ENCODE measurements around the gene PRKCE.
A peak's percentile ranks its signal among the peaks of the same experiment; 100 is the strongest.

The PRKCE gene

DNA sequence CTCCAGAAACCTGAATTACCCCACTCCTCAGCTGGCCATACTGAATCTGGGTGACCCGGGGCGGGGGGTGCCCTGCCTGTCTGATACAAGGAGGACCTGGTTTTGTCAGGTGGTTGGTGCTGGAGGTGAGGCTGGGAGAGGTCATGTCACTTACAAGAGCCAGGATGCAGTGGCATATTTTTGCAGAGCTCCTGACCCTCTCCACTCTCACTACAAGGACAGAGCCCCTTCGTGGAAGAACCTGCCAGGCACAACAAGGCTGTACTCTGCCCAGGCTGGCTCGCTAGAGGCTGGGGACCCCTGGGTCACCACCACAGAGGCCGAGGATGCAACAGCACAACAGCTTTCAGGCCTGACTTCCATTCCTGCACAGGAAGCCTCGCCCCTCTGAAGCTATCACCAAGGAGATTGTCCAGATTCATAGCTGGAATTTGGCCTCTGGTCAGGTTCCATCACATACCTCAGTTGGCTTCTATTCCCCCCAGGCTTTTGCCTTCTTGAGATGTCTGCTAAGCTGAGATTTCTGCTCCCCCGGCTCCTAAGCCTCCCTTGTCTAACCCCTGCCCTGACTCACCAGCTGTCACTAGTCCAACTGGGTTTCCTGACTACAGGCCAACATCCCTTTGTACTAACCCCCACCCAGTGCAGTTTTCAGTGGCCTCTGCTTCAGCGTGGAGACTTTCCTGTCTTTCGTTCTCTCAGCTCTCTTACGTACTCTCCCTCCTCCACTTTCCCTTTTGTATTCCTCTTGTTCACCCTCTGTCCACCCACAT is 513.2 kb downstream of the PRKCE start:
- DNase-seq (ENCODE audit: low read depth, low spot score) = peak; percentile 88

DNA sequence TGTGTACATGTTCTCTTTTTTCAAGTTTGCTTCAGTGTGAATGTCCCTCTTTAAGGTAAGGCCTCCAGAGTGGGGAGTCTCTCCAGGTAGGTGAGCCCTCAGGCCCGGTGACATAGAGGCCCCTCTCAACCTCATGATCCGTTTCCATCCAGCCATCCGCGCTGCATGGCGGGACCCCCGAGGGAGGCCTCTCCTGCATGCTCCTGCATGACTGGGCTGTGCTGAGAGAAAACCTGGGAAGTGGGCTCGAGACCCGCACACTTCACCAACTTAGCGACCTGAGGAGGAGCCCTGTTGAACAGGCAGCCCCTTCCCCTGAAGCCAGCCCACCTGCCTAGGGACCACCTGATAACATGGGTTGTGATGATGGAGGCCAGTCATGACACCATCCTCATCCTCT is 514.4 kb downstream of the PRKCE start:
- DNase-seq (ENCODE audit: low read depth, low spot score) = no peak

DNA sequence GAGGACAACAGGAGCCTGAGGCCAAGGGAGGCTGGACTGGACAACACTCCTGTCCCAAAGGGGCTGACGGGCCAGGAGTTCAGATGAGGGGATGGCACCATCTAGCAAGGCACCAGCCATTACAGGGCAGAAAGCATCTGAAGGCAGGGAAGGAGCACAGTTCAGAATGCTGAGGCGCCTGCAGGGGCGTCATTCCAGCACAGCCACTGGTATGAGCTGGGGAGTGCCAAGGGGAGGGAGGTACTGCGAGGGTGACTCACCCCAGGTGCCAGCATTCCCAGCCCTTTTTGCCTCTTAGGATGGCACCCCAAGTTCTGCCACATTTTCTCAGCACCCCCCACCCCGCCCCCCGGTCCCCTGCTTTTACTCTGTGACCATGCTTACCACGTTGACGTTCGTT is 515.9 kb downstream of the PRKCE start:
- DNase-seq (ENCODE audit: low read depth, low spot score) = no peak

DNA sequence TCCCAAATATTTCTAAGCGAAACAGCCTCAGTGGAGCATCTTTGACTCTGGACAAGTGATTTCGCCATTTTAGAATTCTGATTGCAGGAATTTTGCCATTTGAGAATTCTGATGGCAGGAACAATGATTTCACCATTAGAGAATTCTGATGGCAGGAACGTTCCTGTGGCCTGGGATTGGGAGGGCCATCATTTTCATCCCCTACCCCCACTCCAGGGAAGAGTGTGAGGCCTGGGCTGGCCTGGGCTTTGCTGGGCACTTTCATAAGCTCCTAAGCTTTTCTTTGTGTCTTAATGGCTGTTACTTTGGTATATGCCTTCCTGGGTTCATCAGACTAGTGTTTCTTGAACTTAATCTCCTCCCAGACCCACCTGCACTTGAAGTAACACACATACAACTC is 516.4 kb downstream of the PRKCE start:
- DNase-seq (ENCODE audit: low read depth, low spot score) = no peak

DNA sequence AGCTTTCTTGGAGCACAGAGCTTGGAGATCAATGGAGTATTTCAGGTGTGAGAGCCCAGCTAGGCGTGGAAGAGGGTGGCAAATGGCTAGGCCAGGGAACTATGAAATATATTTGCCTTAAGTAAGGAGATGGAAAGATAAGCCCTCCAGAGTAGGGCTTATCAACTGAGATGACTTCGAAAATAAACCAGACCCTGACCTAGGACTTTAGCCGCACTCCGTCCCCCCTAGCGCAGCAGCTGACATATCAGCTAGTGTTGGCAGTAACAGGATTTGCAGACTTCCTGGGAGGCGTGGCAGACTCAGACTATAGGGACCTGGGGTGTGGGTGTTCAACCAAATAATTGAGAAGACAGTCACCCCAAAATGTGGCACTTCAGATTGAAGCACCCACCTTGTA is 518.0 kb downstream of the PRKCE start:
- peak; percentile 20 for DNase-seq (ENCODE audit: low read depth, low spot score)

DNA sequence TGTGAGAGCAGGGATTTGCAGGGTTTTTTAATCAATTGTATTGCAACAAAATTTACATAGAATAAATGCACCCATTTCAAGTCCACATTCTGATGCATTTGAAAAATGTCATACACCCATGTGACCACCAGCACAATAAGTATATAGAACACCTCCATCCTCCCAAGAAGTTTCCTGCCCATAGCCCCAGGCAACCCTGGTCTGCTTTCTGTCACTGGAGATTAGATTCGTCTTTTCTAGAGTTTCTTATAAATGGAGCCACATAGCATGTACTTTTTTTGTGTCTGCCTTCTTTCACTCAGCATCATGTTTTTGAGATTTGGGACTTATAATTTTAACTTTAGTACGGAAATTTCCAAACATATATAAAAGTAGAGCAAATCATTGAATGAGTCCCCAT is 518.6 kb downstream of the PRKCE start:
- peak; percentile 45 for DNase-seq (ENCODE audit: low read depth, low spot score)

DNA sequence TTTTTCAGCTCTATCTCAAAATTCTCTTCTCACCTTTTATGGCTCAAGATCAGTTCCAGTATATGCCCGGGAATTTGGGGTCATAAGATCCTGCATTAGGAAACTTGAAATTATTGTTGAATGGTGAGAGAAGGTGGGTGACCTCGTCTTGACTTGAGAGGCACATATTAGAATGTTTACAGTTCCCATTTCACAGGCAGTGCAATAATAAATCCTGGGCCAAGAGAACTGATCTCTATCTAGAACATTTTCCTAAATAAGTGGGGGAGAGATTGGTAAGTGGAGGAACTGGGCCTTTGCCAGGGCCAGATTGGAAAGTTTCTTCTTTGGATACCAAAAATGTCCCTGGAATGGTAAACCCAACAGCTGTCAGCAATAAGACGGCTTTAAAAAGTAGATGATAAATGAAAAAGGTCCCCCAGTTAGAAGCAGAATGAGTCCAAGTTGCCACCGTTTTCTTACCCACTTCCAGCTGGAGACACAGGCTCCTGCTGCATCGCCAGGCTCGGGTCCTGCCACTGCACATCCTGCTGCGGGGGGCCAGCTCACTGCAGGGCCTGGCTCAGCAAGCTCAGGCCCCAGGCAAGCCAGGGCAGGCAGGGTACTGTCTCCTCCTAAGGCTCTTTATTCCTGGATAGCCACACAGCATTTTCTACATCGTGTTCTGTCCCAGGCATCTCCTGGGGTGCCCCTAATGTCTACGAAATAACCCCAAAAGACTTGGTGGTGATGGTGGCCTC is 519.3 kb downstream of the PRKCE start:
- peak; percentile 37 for DNase-seq (ENCODE audit: low read depth, low spot score)

DNA sequence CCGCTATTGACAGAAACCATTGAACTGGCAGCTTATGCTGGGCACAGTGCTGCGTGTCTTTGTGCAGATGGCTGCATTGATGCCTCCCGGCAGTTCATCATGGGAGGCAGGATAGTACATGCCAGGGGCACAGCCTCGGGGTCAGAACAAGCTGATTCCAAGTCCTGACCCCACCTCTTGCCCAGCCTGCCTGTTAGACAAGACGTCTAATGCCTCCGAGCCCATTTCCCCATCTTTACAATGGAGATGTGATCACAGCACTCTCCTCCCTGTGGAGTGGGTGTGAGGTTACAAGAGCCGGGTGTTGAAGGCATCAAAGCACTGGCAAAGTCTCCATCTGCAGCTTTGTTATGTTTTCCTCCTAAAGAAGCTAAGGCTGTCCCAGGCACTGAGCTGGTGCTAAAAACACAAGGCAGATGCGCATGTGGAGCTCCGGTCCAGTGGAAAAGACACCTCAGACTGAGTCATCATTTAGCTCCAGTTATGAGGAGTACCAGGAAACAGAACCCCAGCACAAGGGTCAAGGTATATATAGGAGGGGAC is 520.0 kb downstream of the PRKCE start:
- peak; percentile 63 for DNase-seq (ENCODE audit: low read depth, low spot score)

DNA sequence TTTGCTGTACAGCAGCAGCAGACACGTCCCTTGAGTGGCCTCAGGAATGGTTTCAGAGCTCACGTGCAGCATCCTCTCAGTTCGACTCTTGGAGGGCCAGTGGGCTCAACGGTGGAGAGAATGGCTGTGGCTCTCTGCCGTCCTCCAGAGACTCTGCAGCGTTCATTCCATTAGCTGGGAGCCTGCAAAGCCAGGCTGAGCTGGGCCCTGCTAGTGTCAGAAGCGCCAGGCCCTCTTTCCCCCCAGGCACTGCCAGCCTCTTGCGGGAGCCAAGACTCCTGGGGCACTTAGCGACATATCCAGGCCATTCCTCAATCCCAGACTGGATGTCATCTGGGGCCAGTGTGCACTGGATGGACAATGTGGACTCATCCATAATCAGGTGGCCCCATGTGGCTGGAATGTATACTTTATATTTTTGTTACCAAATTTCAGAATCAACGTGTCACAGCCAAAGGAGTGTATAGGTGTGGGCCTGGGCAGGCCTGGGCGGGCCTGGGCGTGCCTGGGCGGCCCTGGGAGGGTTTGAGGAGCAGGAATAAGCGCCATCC is 520.6 kb downstream of the PRKCE start:
- DNase-seq (ENCODE audit: low read depth, low spot score) = peak; percentile 49

DNA sequence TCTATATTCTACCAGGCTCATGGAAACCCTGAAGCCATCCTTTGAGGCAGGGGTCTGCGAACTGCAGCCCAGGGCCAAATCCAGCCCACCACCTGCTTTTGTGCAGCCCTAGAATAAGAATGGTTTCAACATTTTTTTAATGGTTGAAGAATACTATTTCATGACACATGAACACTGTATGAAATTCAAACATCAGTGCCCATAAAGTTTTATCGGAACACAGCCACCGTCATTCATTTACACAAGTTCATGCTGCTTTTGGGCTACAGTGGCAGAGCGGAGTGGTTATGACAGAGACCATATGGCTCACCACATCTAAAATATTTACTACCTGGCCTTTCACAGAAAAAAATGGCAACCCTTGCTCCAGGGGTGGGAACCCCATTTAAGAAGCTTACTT is 521.6 kb downstream of the PRKCE start:
- no peak for DNase-seq (ENCODE audit: low read depth, low spot score)

DNA sequence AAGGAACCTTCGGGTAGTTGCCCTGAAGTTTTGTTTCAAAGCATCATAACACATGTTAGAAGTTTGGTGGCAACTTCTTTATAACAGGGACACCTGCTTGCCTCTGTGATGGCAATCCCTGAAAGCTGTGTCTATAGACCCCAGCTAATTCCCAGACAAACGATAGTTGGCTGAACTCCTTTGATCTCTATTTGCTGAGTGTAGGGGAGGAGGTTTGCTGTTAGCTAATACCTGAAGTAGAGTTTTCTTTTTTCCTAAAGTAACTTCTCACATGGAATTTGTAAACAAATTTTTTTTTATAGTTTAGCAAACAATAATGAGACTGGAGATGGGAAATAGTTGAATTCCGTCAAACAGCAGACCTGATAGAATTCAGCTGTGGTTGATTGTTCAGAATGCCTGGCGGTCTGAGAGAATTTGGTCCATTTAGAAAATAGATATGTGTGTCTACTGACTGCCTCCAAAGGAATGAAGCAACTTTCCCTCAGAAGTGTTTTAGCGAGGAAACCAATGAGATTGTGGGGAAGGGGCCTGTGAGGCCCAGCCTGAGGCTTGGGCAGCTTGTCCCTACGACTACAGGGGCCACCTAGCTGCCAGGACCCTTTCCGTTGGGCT is 522.3 kb downstream of the PRKCE start:
- no peak for DNase-seq (ENCODE audit: low read depth, low spot score)

DNA sequence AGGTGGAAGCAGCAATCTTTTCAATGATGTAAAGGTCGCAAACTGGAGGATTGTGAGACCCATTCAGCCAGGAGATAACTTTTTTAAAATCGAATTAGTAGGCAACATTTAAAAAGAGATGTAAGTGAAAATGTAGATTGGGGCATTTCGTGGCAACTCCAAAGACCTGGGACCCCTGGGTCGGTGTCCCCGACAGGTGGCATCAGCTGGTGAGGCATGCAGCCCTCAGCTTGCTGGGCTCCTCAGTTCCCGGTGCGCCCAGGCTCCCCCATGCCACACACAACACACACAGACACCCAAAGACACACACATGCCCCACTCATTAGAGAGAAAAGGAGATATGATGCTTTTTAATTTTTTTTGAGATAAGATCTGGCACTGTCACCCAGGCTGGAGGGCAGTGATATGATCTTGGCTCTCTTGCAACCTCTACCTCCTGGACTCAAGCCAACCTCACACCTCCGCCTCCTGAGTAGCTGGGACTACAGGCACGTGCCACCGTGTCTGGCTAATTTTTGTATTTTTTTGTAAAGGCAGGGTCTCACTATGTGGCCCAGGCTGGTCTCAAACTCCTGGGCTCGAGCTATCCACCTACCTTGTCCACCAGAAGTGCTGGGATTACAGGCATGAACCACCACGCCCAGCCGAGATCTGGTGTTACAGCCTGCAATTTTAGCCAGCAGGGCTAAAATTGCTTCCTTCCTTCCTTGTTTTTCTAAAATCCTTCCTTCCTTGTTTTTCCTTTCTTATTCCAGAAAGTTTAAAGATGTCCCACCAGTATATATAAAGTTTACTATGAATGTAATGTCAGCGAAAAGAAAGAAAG is 523.1 kb downstream of the PRKCE start:
- no peak for DNase-seq (ENCODE audit: low read depth, low spot score)

DNA sequence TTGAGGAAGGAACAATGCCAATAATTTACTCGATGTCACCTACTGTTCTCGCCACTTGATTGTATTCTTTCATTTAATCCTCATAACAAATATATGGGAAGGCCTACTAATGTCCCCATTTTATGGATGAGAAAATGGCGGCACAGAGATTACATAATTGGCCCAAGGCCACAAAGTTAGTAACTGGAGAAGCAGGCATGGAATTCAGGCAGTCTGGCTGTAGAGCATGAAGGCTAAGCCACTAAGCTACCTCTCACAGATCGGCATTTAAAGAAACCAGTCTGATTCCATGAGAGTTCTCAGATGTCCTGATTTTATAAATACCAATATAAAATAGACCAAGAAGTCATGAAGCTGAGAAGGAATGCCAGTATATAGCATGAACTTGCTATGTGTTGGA is 523.9 kb downstream of the PRKCE start:
- DNase-seq (ENCODE audit: low read depth, low spot score) = no peak

DNA sequence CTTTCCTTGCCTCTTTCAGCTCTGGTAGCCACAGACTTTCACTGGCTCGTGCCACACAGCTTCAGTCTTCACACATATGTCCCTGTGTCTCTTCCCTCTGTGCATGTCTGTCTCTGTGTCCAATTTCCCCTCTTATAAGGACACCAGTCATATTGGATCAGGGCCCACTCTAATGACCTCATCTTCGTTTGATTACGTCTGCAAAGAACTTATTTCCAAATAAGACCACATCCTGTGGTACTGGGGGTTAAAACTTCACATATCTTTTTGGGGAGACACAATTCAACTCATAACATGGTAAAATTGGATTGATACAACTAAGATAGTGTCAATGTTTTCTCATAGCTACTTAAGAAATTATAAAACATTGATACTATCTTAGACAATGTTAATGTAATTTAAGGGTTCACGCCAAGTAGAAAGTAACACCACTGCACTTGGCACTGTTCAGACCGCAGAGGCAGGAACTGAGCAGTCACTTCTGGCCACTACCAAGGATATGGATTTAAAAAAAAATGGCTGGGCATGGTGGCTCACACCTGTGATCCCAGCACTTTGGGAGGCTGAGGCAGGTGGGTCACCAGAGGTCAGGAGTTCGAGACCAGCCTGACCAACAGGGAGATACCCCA is 526.1 kb downstream of the PRKCE start:
- DNase-seq (ENCODE audit: low read depth, low spot score) = no peak

DNA sequence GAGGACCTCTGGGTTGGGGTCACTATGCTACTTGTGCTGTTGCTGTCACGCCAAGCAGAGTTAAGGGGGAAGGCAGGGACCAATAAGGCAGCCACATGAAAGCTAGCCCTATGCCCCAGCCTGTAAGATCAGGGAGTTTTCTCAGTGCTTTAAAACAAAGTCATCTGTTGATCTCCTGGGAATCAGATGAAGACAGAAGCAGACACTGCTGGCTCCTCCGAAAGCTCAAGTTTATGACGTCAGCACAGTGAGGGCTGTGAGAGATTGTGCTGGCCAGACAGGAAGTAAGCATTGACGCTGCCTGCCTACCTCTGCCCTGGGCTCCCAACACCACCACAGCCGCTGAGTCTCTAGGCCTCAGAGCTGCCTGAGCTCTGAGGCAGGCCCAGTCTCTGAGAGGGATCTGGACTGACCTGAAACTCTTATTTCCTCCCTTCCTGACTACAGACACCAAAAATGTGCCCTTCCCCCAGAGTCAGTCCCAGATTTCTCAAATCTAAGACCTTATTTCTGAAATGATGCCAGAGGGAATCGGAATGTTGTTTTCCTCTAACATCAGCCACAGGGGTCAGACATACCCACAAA is 527.7 kb downstream of the PRKCE start:
- DNase-seq (ENCODE audit: low read depth, low spot score) = peak; percentile 81

DNA sequence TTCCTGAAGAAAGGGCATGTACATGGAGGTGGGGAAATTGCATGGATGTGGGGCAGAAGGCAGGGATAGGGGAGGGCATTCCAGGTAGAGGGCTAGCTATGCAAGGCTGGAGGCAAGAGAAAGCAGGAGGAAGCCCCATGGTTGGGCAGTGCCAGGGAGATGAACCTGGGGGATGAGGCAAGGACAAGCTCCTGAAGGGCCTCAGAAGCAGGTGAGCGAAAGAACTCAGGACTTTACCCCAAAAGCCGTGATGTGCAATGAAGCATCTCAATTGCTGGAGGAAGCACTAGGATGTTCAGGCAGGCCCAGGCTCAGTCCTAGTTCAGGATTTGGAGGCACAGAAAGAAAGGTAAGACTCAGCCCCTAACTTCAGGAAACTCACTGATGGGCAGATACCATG is 528.7 kb downstream of the PRKCE start:
- DNase-seq (ENCODE audit: low read depth, low spot score) = no peak

DNA sequence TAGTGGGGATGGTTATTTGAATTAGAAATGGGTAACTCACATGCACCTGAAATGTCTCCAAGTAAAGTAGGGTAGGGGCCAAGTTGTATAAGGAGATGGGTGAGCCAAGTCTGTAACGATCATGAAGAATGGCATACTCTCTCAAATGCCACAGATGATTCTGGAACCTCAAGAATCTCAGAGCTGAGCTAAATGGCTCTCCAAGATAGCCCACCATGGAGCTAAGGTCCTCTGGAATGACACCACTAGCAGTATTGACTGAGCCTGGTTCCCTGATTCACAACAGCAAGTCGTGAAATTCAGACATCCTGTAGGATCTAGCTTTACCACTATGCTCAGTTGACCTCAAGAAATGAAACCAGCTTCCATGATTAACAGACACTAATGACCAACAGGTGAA is 529.8 kb downstream of the PRKCE start:
- DNase-seq (ENCODE audit: low read depth, low spot score) = no peak

DNA sequence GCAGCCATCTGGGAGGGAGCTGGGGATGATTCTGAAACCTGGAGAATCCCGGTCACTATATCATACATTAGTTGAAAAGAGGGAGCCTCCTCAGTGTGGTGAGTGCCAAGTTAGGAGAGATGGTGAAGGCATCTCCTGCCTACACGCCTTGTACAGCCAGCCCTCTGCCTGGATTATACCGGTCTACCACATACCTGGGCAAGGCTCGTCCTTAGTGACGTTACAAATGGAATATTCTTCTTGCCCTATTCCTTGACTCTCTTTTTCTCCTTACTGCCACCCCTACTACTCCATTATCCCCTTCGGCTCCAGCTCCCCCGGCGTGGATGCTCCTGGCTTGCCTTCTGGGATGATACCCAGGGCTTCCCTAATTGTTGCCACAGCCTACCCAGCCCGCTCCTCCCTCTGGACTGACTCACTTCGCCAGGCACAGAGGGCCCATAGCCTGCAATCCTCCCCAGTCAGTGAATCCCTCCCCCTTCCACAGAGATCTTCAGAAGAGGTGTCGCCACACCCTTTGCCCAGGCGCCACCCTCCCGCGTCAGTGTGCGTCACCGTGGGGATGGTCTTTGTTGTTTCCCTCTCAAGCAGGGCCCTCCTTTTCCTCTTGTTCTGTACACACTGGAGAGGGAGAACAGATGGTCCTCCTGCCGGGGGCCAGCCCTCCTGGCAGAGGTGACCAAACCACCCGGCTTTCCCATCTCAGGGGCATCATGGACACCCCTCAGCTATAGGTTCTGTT is 530.5 kb downstream of the PRKCE start:
- DNase-seq (ENCODE audit: low read depth, low spot score) = no peak

DNA sequence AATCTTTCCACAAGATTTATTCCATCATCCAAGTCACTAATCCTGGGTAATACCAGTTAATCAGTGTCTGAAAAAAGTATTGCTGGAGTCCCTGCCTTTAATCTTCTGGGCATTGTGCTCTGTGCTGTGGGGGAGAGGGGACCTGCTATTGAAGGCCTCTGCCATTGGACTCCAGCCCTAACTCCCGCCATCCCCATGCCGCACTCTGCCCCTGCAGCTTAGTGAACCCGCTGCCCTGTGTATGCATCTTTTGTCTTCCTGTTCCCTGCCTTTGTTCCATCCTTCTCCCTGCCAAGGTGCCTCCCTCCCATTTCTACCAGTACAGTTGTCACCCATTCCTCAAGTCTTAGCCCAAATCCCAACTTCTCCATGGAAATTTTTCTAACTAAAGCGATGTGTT is 532.0 kb downstream of the PRKCE start:
- no peak for DNase-seq (ENCODE audit: low read depth, low spot score)
